ENCODE measurements around the gene PROB1. TPM values are rescaled to one million over a fixed set of nuclear protein-coding genes. Genes with fewer than 3 reads are reported as not detected.

The PROB1 gene
- polyA plus RNA-seq, 1 of the 3 experiments (the other 2 are of a cell fraction): 0.44 TPM

- no peaks in the 10 kb centered on the region for H3K27me3 ChIP-seq (ENCODE audit: insufficient read depth)
- peaks cover 0 to 13% of the 10 kb centered on the region in 2 experiments; a peak in 1 of 4 replicates for H3K4me1 ChIP-seq (ENCODE audit: control insufficient read depth in 1 of 2, insufficient read depth in 2 of 2, low read depth in 1 of 2, low read length in 1 of 2)
- H3K9ac ChIP-seq: peak within 1 kb of the TSS; percentile 74
- ChIA-PET POLR2A (interaction anchor here (0.5 to 1.1 kb wide), 6 partner anchors 10 to 301 kb away, joined by 3 to 5 read pairs (median 4); partner anchors contain the start of genes DNAJC18 and PROB1), CTCF (interaction anchor here (0.6 to 3.4 kb wide), 7 partner anchors 11 to 940 kb away, joined by 3 to 29 read pairs (median 7); partner anchors contain the start of genes DNAJC18, MZB1 and PROB1)
- H3F3A ChIP-seq (replicated peaks; ENCODE audit: insufficient read depth): peaks cover 8% of the 10 kb centered on the region
- H3K9me3 ChIP-seq: no peaks in the 10 kb centered on the region
- H3K79me2 ChIP-seq (ENCODE audit: insufficient read depth): no peaks in the 10 kb centered on the region
- peak; percentile 95 for DNase-seq
- no peaks in the 10 kb centered on the region for H4K20me1 ChIP-seq (ENCODE audit: insufficient read depth)
- TF ChIP-seq SIN3A (IDR thresholded peaks at IDR 0.05; ENCODE audit: borderline replicate concordance, low read depth, low read length): 0 out of 2 replicates have a peak, but pooled peaks have one; percentile 11
- no peak for TF ChIP-seq NFIC (IDR thresholded peaks at IDR 0.05; ENCODE audit: borderline replicate concordance)
- TF ChIP-seq ZBTB33 (IDR thresholded peaks at IDR 0.05; ENCODE audit: borderline replicate concordance, low read depth): no peak
- TF ChIP-seq GABPA (IDR thresholded peaks at IDR 0.05; ENCODE audit: low read depth): peak; percentile 40; the same call in 1 of the 2 replicates
- no peak for TF ChIP-seq EZH2phosphoT487 (IDR thresholded peaks at IDR 0.05; ENCODE audit: borderline replicate concordance, low read depth)
- peak; percentile 37; the same call in 1 of the 2 replicates for TF ChIP-seq TAF1 (IDR thresholded peaks at IDR 0.05; ENCODE audit: borderline replicate concordance, low read depth, low read length)
- TF ChIP-seq MXI1 (IDR thresholded peaks at IDR 0.05; ENCODE audit: low read depth, low read length): peak; percentile 79
- TF ChIP-seq ELF1 (IDR thresholded peaks at IDR 0.05): peak; percentile 59; the same call in 1 of the 2 replicates
- TF ChIP-seq MAX (IDR thresholded peaks at IDR 0.05; ENCODE audit: low read depth): peak; percentile 88; the same call in 1 of the 2 replicates
- peak; percentile 27; the same call in 1 of the 2 replicates for TF ChIP-seq IRF3 (IDR thresholded peaks at IDR 0.05; ENCODE audit: low read depth, low read length)
- peak; percentile 91 for TF ChIP-seq YY1 (IDR thresholded peaks at IDR 0.05; ENCODE audit: low read depth)
- peak; percentile 39 for TF ChIP-seq CHD2 (IDR thresholded peaks at IDR 0.05; ENCODE audit: low read length, partially characterized antibody)
- no peak for TF ChIP-seq EP300 (IDR thresholded peaks at IDR 0.05; ENCODE audit: borderline replicate concordance in 1 of 2, low read depth in 1 of 2, low read length in 1 of 2)
- TF ChIP-seq PBX3 (IDR thresholded peaks at IDR 0.05): peak; percentile 39; the same call in 1 of the 2 replicates
- peaks cover 0 to 2% of the 10 kb centered on the region in 2 experiments for H3K36me3 ChIP-seq (replicated peaks in 1 of 2; ENCODE audit: control insufficient read depth in 1 of 2, insufficient read depth in 2 of 2, low read length in 1 of 2)
- WGBS (ENCODE audit: low lambda C conversion rate): 4% methylated on average over 21 of the region's 41 CpGs
- H3K4me3 ChIP-seq (ENCODE audit: low read depth in 2 of 2, low read length in 1 of 2): peak within 1 kb of the TSS; percentile 57 to 66
- no peaks in the 10 kb centered on the region for H3K9me2 ChIP-seq
- peak within 1 kb of the TSS; percentile 94 to 95 for H3K27ac ChIP-seq (ENCODE audit: low read depth in 2 of 2, low read length in 1 of 2)
- H3K4me2 ChIP-seq: peak within 1 kb of the TSS; percentile 76
- H2AFZ ChIP-seq (ENCODE audit: low read depth): peak within 1 kb of the TSS; percentile 82
Measured at GRCh38 chr5:139403787-139404483, 9.0 kb upstream of the PROB1 start, which contains the start of gene SPATA24. TSS of gene SPATA24 (minus strand) at chr5:139404089. CDS start at chr5:139404060, 29 bp downstream.

All from SK-N-SH (cell line).